Endothelial cell of umbilical vein (primary cell): ENCODE data around the gene LY6G6C. TPM values are rescaled to one million over a fixed set of nuclear protein-coding genes. Genes with fewer than 3 reads are reported as not detected.
A peak's percentile ranks its signal among the peaks of the same experiment; 100 is the strongest.

Source experiments
- BruUV-seq: library from RNA; stranded (reverse); fragments of 400-500 nt; replicated peaks from 2 replicates; lab custom pipeline; 2021; lab: Mats Ljungman, UMichigan
- CTCF ChIA-PET: fragments of 300-600, 350-600 bp; sonication (Branson Sonifier 250); formaldehyde crosslinking; loops from one replicate; lab custom pipeline; 2021; ENCODE audit warnings: antibody characterized with exemption, inconsistent platforms; lab: Charles Lee
- POLR2A ChIA-PET: fragments of 300-600, 350-600 bp; sonication (Branson Sonifier 250); formaldehyde crosslinking; loops from one replicate; lab custom pipeline; 2021; ENCODE audit warnings: antibody characterized with exemption, inconsistent platforms; lab: Charles Lee
- DNase-seq: peaks from one replicate; pipeline ENCODE4 v3.0.0-alpha.2; 2011; ENCODE audit warnings: low read depth, low spot score
- FAIRE-seq: peaks from 2 replicates; lab custom pipeline; 2011; peaks lifted over from hg19 to GRCh38; lab: Jason Lieb, UNC
- H2AFZ ChIP-seq: 2 replicates; pipeline ENCODE4 v1.6.0; 2012; ENCODE audit warnings: low read depth, low read length, control low read depth, inconsistent platforms
- H3K27ac ChIP-seq: 2 replicates; pipeline ENCODE4 v1.5.1; 2011; ENCODE audit warnings: low read depth, mild to moderate bottlenecking, control low read depth, low read length, moderate library complexity; ENCODE audit not compliant: insufficient read depth
- H3K27me3 ChIP-seq, 2 experiments: 2 replicates each; pipeline versions ENCODE4 v1.6.0 to v1.6.1; 2011; ENCODE audit warnings: low read length in 2 of 2, mixed read lengths in 1 of 2; ENCODE audit not compliant: control insufficient read depth in 2 of 2, insufficient read depth in 2 of 2
- H3K36me3 ChIP-seq, 2 experiments: 2 replicates in 1 of 2; 3 replicates in 1 of 2; pipeline ENCODE4 v1.5.1; 2011; ENCODE audit warnings: low read length in 2 of 2, mild to moderate bottlenecking in 1 of 2, moderate library complexity in 1 of 2; ENCODE audit not compliant: control insufficient read depth in 2 of 2, insufficient read depth in 2 of 2; ENCODE audit errors: extremely low read depth in 1 of 2
- H3K4me1 ChIP-seq: 3 replicates; pipeline ENCODE4 v1.5.1; 2011; ENCODE audit warnings: mild to moderate bottlenecking, low read length; ENCODE audit not compliant: control insufficient read depth, insufficient read depth; ENCODE audit errors: extremely low read depth
- H3K4me2 ChIP-seq: 2 replicates; pipeline ENCODE4 v1.6.1; 2011; ENCODE audit warnings: low read length, control low read depth, mixed read lengths; ENCODE audit not compliant: insufficient read depth
- H3K4me3 ChIP-seq, 3 experiments: fragments of 200-600 bp in 1 of 3; sonication (generic), shearing (Covaris generic) in 1 of 3; replicated peaks in 1 of 3; 2 replicates each; pipeline ENCODE4 v1.5.1; 2011 to 2016; ENCODE audit warnings: control low read depth in 3 of 3, low read length in 3 of 3, mild to moderate bottlenecking in 2 of 3, inconsistent platforms in 1 of 3, low read depth in 1 of 3, moderate library complexity in 1 of 3; ENCODE audit not compliant: insufficient read depth in 1 of 3
- H3K79me2 ChIP-seq: 2 replicates; pipeline ENCODE4 v1.6.0; 2012; ENCODE audit warnings: low read length, inconsistent platforms; ENCODE audit not compliant: control insufficient read depth, insufficient read depth
- H3K9ac ChIP-seq: replicated peaks from 2 replicates; pipeline ENCODE3; 2011; ENCODE audit warnings: low read length, control low read depth; ENCODE audit not compliant: insufficient read depth; ENCODE audit errors: extremely low read depth
- H3K9me1 ChIP-seq: replicated peaks from 3 replicates; pipeline ENCODE4 v1.6.0; 2011; ENCODE audit warnings: mild to moderate bottlenecking, low read length; ENCODE audit not compliant: control insufficient read depth, insufficient read depth; ENCODE audit errors: extremely low read depth
- H3K9me3 ChIP-seq: replicated peaks from 2 replicates; pipeline ENCODE4 v1.5.1; 2012; ENCODE audit warnings: low read length, inconsistent platforms; ENCODE audit not compliant: control insufficient read depth, insufficient read depth
- H4K20me1 ChIP-seq: replicated peaks from 2 replicates; pipeline ENCODE3; 2011; ENCODE audit warnings: mild to moderate bottlenecking, low read length; ENCODE audit not compliant: control insufficient read depth, insufficient read depth; ENCODE audit errors: extremely low read depth
- EZH2 ChIP-seq: IDR thresholded peaks from 2 replicates; pipeline ENCODE4 v1.6.1; 2012; ENCODE audit warnings: borderline replicate concordance, low read depth, mild to moderate bottlenecking, moderate library complexity, low read length, inconsistent platforms; ENCODE audit not compliant: severe bottlenecking
- GATA2 ChIP-seq: IDR thresholded peaks from 2 replicates; pipeline ENCODE4 v1.7.0; 2011; ENCODE audit warnings: low read depth, mild to moderate bottlenecking, moderate library complexity, mixed read lengths, low read length; ENCODE audit not compliant: insufficient read length, insufficient read depth
- JUN ChIP-seq: IDR thresholded peaks from 2 replicates; pipeline ENCODE4 v1.6.1; 2011; ENCODE audit warnings: borderline replicate concordance, low read depth; ENCODE audit not compliant: insufficient read length, insufficient read depth
- MYC ChIP-seq: IDR thresholded peaks from one replicate; pipeline ENCODE4 v1.6.1; 2011; ENCODE audit warnings: mild to moderate bottlenecking, low read depth, low read length
- POLR2A ChIP-seq: IDR thresholded peaks from 2 replicates; pipeline ENCODE4 v1.6.1; 2012; ENCODE audit warnings: low read depth, mild to moderate bottlenecking, control low read depth, low read length
- POLR2AphosphoS5 ChIP-seq: IDR thresholded peaks from 2 replicates; pipeline ENCODE4 v1.6.1; 2012; ENCODE audit warnings: low read depth, mild to moderate bottlenecking, control low read depth, low read length, moderate library complexity; ENCODE audit not compliant: insufficient read depth
- dilution Hi-C: fragments of 300-500 bp; cut with MboI; formaldehyde crosslinking; loops from one replicate; pipeline ENCODE4 v1.15.0; 2019; ENCODE audit warnings: low sequenced_read_pairs; ENCODE audit not compliant: extremely low pct_ligation_motif_present
- intact Hi-C: fragments of 100-400 bp; cut with micrococcal nuclease; formaldehyde crosslinking; loops from one replicate; pipeline ENCODE4 v1.10.0; 2022
- polyA plus RNA-seq, 4 experiments: library from polyadenylated mRNA; depleted of rRNA in 3 of 4; stranded (reverse) in 3 of 4; unstranded in 1 of 4; fragments of >200 nt; gene quantifications; 2 replicates each; pipeline versions ENCODE4 v1.2.1 to v1.2.3, GENCODE V29; 2011 to 2012; ENCODE audit warnings: missing spikeins in 1 of 4
- total RNA-seq: library from RNA; stranded (reverse); gene quantifications from 2 replicates; pipeline ENCODE4 v1.2.3, GENCODE V29; 2021
- TF ChIP-seq, protein P1 (sequence below): IDR thresholded peaks from 2 replicates; pipeline ENCODE4 v1.6.1; 2011; ENCODE audit not compliant: insufficient read depth, insufficient read length
- TF ChIP-seq, protein P2 (sequence below), 2 donors: IDR thresholded peaks; 1 replicate in 1 of 2; 2 replicates in 1 of 2; pipeline ENCODE4 v1.5.1; 2011; ENCODE audit warnings: low read length in 2 of 2, mild to moderate bottlenecking in 2 of 2, moderate library complexity in 2 of 2, control low read depth in 1 of 2, inconsistent platforms in 1 of 2, low read depth in 1 of 2; ENCODE audit not compliant: insufficient read depth in 1 of 2; ENCODE audit errors: extremely low read depth in 1 of 2

LY6G6C gene
- total and polyA plus RNA-seq, 2 donors (not counting 3 experiments of a cell fraction or from before 2014, with no cell fraction given): 0.33 TPM; not detected in 1

DNA sequence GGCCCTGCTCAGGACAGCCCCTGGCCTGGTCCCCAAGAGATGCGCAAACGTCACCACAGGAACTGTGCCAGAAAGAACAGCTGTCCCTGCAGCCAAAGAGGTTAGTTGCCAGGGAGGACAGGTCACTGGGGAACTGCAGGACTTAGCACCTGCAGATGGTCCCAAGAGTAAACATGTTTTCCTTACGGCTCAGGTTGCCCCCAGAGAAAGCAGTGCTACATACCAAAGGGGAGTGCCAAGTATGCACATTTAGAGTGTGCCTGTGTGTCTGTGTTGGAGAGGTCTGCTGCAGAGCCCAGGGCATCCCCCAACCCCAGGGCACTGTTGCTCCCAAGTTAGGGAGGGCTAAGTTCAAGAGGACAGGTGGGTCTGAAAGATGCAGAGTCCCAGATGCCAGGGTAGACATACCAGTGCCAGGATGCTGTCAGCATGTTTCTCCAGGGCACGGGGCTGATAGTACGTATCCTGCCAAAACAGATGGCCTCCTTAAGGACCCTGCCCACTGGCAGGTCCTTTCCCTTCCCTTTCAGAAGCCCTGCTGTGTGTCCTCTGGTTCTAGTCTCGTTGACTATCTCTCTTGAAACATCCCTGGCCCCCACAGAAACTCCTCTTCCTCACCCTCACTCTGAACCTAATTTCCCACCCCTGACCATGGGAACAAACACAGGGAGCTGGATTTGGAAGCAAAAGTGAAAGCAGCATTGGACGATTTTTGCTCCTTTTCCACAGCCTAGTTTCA is 19.7 kb downstream of the LY6G6C start:
- dilution Hi-C loops (no loop called here), intact Hi-C loops (loop anchor here (2.0 kb wide), 2 partner anchors 29 to 37 kb away; no protein-coding TSS in a partner anchor)
- peak; percentile 8 for DNase-seq
- Histone ChIP-seq H3K27me3 (no peaks in the 10 kb centered on the region), H3K4me1 (peaks cover 11% of the 10 kb centered on the region), H3K36me3 (peaks cover 0 to 5% of the 10 kb centered on the region in 2 experiments), H3K9ac (peak overlapping the region; percentile 90), H3K9me1 (no peaks in the 10 kb centered on the region), H3K4me2 (peak overlapping the region; percentile 78), H4K20me1 (no peaks in the 10 kb centered on the region), H2AFZ (peak overlapping the region; percentile 13), H3K27ac (peak overlapping the region; percentile 77), H3K9me3 (no peaks in the 10 kb centered on the region), H3K4me3 (peak overlapping the region; percentile 59 to 80 (median 74)), H3K79me2 (peaks cover 21% of the 10 kb centered on the region)
- peak; percentile 18 for FAIRE-seq
- no TSS peak for BruUV-seq
- ChIA-PET CTCF (interaction anchor here (1.2 to 1.9 kb wide), 6 partner anchors 10 to 105 kb away, joined by 3 to 9 read pairs (median 6); partner anchors contain the start of genes DDAH2, LSM2, LY6G5C and MSH5), POLR2A (no interaction called here)
- no peak for TF ChIP-seq JUN
- no peak for TF ChIP-seq POLR2A
- no peak for TF ChIP-seq EZH2

DNA sequence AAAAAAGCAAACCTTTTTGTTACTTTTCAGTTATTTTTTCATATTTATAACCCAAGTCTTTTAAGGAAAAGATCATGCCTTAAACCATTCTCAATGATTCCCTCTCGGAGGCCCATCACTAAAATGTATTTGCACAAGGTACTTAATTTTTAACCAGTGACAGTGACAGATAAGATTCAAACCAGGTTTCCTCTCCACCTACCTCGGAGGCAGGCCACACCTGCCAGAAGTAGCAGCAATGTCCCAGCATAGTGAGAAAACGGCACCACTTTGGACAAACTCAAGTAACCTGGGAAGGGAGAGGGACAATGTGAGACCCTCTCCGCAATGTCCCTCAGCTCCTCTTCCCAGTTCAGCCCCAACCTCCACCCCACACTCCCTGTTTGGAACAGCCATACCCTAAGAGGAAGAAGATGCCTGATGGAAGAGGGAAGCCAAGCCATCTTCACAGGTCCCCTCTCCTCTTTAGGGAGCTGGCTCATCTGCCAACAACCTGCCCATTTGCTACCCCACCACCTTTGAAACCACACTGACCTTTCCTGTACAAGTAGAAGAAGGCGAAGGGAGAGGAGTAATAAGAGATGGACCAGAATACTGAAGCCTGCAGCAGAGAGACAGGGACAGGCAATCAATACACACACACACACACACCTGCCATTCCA is 20.7 kb downstream of the LY6G6C start:
- Histone ChIP-seq H4K20me1 (no peaks in the 10 kb centered on the region), H3K4me1 (peaks cover 11% of the 10 kb centered on the region), H3K9me3 (no peaks in the 10 kb centered on the region), H3K27ac (no peak overlapping the region), H3K4me2 (no peak overlapping the region), H3K27me3 (no peaks in the 10 kb centered on the region), H3K4me3 (no peak overlapping the region), H3K9me1 (no peaks in the 10 kb centered on the region), H3K79me2 (peaks cover 21% of the 10 kb centered on the region), H3K9ac (no peak overlapping the region), H3K36me3 (peaks cover 0 to 8% of the 10 kb centered on the region in 2 experiments), H2AFZ (no peak overlapping the region)
- dilution Hi-C loops: no loop called here
- BruUV-seq: no TSS peak
- FAIRE-seq (no peak), DNase-seq (no peak)
- CTCF ChIA-PET: no interaction called here
- intact Hi-C loops: no loop called here
- POLR2A ChIA-PET: no interaction called here
- TF ChIP-seq JUN: no peak
- TF ChIP-seq POLR2A: no peak
- TF ChIP-seq, protein P1, sequence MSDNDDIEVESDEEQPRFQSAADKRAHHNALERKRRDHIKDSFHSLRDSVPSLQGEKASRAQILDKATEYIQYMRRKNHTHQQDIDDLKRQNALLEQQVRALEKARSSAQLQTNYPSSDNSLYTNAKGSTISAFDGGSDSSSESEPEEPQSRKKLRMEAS: no peak
- TF ChIP-seq, protein P2, sequence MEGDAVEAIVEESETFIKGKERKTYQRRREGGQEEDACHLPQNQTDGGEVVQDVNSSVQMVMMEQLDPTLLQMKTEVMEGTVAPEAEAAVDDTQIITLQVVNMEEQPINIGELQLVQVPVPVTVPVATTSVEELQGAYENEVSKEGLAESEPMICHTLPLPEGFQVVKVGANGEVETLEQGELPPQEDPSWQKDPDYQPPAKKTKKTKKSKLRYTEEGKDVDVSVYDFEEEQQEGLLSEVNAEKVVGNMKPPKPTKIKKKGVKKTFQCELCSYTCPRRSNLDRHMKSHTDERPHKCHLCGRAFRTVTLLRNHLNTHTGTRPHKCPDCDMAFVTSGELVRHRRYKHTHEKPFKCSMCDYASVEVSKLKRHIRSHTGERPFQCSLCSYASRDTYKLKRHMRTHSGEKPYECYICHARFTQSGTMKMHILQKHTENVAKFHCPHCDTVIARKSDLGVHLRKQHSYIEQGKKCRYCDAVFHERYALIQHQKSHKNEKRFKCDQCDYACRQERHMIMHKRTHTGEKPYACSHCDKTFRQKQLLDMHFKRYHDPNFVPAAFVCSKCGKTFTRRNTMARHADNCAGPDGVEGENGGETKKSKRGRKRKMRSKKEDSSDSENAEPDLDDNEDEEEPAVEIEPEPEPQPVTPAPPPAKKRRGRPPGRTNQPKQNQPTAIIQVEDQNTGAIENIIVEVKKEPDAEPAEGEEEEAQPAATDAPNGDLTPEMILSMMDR (IDR thresholded peaks at IDR 0.05; ENCODE audit: extremely low read depth in 1 of 2, insufficient read depth in 1 of 2, low read depth in 1 of 2, low read length in 2 of 2): no peak
- no peak for TF ChIP-seq GATA2
- no peak for TF ChIP-seq EZH2
- no peak for TF ChIP-seq POLR2AphosphoS5
- TF ChIP-seq MYC: no peak
